ENCODE measurements around the gene ITIH3. TPM values are rescaled to one million over a fixed set of nuclear protein-coding genes. Genes with fewer than 3 reads are reported as not detected.

ITIH3 gene
- total RNA-seq, 1 experiment from 2014 or later = 0.26 TPM

DNA sequence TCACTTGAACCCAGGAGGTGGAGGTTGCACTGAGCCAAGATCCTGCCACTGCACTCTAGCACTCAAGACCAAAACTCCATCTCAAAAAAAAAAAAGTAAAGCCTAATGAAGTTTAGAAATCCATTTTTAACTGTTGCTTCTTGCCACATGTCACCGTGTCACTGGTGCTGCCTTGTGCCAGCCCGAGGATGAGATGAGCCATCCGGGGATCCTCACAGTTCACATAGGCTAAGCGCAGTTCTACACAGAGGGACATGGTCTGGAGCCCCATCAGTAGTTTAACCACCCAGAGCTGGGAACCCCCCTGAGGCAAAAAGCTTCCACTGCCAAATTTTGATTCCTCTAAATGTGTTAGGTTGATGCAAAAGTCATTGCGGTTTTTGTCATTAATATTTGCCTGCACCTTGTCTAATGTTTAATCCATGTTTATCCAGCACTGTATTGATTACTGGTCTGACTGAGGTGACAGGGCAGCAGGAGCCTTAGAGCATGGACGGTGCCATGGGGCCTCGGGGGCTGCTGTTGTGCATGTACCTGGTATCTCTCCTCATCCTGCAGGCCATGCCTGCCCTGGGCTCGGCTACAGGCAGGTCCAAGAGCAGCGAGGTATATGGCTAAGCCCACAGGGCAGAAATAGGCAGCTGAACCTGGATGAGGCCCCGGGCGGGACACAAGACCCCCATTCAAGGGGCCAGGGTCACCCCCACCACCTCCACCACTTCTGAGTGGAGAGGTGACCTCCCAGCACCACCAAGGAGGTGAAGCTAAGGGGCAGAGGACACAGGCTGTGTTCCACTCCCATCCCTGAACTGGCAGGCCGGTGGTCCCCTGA lies 17.3 kb upstream of the ITIH3 start, which contains the start of gene ITIH1:
Gene ITIH1 (plus strand): TSS at position 473 of the 832 bp plus-strand sequence. CDS start 17 bp downstream, at position 490.
- no peak for DNase-seq (ENCODE audit: low read depth, low spot score)
- in situ Hi-C loops (cut with HindIII; ENCODE audit: low pct_unique_long_range_greater_than_20kb, low sequenced_read_pairs) = no loop called here

DNA sequence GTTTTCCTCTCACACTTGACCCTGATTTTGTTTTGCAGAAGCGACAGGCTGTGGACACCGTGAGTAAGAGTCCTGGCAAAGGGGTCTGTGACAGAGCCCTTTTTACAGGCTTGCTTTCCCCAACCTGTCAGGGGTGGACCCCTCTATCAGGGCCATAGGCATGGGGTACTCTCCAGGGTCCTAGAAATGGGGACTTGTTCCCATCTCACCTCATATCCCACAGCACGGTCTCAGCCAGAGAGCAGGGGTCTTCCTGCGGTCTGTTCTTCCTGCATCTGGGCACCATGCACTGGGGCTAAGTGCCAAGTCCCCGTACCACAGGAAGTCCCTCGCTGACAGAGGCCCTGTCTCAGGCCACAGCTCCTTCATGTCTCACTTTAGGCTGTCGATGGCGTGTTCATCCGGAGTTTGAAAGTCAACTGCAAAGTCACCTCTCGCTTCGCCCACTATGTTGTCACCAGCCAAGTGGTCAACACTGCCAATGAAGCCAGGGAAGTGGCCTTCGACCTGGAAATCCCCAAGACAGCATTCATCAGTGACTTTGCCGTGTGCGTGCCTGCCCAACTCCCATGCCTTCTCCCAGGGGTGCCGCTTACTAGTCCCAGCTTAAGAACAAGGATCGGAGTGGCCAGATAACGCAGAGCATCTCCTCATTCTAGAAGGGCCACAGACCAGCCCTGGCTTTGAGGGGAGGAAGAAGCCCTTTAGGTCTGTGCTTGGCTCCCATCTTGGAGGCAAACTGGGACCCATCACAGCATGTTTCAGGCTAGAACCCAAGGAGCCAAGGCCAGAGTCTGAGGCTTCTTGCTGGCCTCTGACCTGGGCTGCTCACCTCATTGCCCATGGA lies 16.4 kb upstream of the ITIH3 start:
- in situ Hi-C loops (cut with HindIII; ENCODE audit: low pct_unique_long_range_greater_than_20kb, low sequenced_read_pairs) = no loop called here
- no peak for DNase-seq (ENCODE audit: low read depth, low spot score)

DNA sequence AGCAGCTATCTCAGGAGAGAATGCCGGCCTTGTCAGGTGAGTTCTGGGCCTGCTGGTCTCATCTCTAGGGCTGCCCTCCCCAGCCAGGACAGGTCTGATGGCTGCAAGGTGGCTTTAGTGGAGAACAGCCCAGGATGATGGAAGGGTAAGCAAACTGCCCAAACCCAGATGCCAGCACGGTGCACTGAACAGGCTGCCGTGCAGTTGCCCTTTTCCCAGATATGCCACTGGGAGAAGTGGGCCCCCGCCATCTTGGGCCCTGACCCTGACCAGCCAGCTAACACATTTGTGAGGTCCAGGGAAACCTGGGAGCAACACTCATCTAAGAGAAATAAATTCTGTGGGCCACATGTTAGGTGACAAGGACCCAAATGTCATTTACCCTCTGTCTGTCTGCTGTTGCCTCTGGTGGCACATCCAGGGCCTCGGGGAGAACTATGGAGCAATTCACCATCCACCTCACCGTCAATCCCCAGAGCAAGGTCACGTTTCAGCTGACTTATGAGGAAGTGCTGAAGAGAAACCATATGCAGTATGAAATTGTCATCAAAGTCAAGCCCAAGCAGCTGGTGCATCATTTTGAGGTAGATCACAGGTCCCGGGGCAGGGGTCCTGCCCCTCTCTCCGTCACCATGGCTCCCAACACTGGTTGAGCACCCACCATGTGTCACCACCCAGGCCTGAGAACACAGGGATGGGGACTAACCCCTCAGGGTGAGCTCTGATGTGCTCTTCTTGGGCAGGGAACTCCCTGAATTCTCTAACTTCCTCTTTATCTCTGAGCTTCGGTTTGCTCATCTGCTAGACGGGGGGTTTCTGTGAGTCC lies 15.4 kb upstream of the ITIH3 start:
- no peak for DNase-seq (ENCODE audit: low read depth, low spot score)
- in situ Hi-C loops (cut with HindIII; ENCODE audit: low pct_unique_long_range_greater_than_20kb, low sequenced_read_pairs) = no loop called here

DNA sequence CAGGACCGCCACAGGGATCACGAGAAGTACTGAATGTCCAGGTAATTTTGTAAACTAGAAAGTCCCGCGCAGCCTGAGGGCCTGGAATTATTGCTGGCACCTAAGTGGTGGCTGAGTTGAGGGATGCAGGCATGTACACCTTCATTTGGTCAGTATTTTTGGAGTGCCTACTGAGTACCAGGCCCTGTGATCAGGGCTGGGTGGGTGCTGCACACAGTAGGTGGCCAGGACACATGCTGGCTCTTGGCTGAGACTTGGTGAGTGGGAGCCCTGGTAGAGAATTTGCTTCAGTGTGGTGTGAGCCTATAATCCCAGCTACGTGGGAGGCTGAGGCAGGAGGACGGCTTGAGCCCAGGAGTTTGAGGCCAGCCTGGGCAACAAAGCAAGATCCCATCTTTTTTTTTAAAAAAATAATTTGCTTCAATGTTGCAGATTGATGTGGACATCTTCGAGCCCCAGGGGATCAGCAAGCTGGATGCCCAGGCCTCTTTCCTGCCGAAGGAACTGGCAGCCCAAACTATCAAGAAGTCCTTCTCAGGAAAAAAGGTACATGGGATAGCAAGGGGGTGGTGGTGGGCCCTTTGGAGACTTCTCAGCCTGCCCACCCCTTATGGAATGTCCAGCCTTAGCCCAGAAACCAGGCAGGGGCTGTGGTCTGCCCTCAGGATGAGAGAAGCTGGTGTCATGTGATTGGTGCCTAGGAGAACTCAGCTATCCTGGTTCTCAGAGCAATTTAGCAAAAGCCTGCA lies 14.6 kb upstream of the ITIH3 start:
- no peak for DNase-seq (ENCODE audit: low read depth, low spot score)

DNA sequence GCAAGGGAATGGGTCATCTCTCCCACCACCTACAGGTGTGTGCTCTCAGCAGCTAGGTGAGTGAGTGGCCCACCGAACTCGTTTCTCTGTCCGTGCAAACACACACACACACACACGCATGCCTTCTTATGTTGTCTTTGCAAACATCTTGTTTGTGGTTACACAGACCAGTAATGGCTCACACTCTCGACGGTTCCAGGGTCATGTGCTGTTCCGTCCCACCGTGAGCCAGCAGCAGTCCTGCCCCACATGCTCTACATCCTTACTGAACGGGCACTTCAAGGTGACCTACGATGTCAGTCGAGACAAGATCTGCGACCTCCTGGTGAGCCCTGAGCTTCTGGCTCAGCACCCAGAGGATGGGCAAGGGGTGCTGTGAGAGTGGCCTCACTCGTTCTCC lies 12.9 kb upstream of the ITIH3 start:
- in situ Hi-C loops (cut with HindIII; ENCODE audit: low pct_unique_long_range_greater_than_20kb, low sequenced_read_pairs) = no loop called here
- DNase-seq (ENCODE audit: low read depth, low spot score) = no peak

More for the DNA sequence above, 14.6 kb upstream of the ITIH3 start:
- in situ Hi-C loops (cut with HindIII; ENCODE audit: low pct_unique_long_range_greater_than_20kb, low sequenced_read_pairs) = no loop called here

DNA sequence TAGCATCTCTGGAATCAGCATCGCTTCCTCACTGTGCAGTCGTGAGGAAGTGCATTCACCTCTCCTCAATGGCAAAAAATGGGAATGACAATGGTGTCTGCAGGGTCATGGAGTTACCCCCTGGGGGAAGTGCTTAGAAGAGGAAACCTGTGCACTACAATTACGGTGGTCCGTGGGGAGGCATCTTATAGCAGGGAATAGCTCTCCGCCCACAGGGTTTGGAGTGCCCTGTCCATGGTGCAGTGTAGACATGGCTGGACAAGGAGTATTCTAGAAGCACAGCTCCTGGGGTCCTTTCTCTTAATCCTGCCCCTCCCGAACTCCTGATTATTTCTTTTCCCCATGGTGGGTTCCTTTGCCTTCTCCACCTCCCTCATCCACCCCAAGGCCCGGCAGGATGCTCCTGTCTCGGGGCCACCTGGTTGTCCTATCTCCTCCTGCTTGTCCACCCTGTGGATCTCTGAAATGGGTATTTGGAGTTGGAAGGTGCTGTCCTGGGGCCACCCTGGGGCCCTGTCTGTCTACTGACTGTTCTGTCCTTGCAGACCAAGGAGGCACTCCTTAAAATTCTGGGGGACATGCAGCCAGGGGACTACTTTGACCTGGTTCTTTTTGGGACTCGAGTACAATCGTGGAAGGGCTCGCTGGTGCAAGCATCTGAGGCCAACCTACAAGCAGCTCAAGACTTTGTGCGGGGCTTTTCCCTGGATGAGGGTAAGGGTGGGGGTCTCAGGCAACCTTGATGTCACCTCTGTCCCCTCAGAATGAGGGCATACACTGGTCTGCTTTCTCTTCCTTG lies 12.0 kb upstream of the ITIH3 start:
- in situ Hi-C loops (cut with HindIII; ENCODE audit: low pct_unique_long_range_greater_than_20kb, low sequenced_read_pairs) = no loop called here
- no peak for DNase-seq (ENCODE audit: low read depth, low spot score)

DNA sequence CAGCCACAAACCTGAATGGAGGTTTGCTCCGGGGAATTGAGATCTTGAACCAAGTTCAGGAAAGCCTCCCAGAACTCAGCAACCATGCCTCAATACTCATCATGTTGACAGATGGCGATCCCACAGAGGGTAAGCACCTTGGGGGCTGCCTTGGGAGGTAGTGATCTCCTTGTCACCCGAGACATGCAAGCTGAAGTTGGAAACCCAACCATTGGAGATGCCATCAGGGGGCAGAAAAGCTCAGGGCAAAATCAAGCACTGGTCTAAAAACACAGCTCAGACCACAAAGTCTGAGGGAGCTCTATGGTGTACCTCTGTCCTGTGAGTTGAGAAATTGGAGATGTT lies 11.4 kb upstream of the ITIH3 start:
- DNase-seq (ENCODE audit: low read depth, low spot score) = no peak
- in situ Hi-C loops (cut with HindIII; ENCODE audit: low pct_unique_long_range_greater_than_20kb, low sequenced_read_pairs) = no loop called here

DNA sequence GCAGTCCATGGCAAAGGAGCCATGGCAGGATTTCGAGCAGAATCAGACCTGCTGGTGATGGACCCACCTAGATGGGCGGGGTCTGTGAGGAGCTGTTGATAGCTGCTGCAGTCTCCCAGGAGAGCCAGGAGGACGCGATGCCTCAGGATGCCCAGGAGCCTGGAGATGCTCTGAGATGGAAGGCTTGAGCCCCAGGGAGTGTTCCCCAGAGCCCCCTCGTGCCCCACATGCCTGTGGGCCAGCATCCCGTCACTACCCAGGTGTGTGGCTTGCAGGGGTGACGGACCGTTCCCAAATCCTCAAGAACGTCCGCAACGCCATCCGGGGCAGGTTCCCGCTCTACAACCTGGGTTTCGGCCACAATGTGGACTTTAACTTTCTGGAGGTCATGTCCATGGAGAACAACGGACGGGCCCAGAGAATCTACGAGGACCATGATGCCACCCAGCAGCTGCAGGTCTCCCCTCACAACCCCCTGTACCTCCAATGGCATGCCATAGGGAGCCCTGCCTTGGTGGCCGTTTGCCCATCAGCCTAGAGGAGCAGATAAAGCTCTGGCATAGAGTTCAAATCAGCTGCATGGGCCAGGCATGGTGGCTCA lies 10.5 kb upstream of the ITIH3 start:
- no peak for DNase-seq (ENCODE audit: low read depth, low spot score)
- in situ Hi-C loops (cut with HindIII; ENCODE audit: low pct_unique_long_range_greater_than_20kb, low sequenced_read_pairs) = no loop called here

DNA sequence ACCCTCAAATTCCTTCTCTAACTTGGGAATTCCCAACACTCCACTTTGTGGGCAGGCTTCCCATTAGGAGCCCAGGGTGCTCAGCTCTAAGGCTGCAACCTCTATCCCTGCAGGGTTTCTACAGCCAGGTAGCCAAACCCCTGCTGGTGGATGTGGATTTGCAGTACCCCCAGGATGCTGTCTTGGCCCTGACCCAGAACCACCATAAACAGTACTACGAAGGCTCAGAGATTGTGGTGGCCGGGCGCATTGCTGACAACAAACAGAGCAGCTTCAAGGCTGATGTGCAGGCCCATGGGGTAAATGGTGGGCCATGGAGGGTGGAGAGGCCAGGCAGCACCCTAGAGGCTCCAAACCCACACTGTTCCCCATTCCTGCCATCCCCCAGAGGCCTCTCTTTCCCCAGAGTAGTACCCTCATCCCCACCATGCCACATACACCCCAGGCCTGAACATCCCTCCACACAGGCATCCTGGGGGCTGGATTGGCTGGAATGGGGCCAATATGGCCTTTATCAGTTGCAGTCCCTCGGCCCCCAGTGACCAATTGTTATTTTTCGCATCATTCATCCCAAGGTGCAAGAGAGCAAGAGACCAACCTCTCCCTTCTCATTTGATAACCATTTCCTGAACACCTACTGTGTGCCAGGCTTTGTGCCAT lies 9.5 kb upstream of the ITIH3 start:
- no peak for DNase-seq (ENCODE audit: low read depth, low spot score)
- in situ Hi-C loops (cut with HindIII; ENCODE audit: low pct_unique_long_range_greater_than_20kb, low sequenced_read_pairs) = no loop called here

DNA sequence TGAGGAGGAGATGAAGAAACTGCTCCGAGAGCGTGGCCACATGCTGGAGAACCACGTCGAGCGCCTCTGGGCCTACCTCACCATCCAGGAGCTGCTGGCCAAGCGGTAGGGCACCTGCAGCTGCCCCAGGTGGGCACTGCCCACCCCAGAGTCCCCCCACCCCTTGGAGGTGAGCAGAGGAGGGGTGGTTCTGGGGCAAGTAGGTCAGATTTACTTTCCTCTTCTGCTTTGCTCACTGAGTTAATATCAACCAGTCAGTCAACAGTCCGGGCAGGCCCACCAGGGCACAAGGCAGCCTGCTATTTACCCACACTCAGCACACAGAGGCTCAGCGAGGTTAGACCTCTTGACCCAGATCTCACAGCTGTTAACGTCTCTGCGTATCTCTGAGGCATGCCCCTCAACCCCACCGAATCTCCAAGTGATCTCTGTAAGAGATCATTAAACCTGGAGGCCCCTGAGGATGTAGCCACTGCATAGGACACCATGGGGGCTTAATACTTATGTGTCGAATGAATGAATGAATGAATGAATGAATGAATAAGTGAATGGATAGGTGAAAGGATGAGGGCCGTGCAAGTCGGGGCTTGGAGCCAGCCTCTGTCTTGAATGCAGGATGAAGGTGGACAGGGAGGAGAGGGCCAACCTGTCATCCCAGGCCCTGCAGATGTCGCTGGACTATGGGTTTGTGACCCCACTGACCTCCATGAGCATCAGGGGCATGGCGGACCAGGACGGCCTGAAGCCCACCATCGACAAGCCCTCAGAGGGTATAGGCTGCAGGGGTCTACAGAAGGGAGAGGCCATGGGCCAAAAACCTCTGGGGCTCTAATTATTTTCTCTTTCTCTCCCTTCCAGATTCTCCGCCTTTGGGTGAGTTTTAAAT lies 8.0 kb upstream of the ITIH3 start:
- in situ Hi-C loops (cut with HindIII; ENCODE audit: low pct_unique_long_range_greater_than_20kb, low sequenced_read_pairs) = no loop called here
- DNase-seq (ENCODE audit: low read depth, low spot score) = no peak

DNA sequence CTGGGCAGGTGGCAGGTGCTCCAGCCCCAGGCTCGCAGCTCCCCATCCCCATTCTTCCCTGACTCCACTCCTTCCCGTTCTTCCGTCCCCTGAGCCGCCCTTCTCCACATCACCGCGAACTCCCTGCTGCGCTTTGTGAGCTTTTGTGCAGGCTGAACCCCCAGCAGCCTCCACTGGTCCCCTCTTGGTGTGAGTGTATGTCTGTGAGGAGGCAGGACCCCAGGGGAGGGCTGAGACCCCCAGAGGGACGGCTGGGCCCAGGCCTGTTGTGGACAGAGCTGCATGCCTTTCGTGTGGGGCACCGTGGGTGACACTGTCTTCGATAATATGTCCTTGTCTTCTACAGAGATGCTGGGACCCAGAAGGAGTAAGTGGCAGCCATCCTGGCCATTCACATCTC lies 7.3 kb upstream of the ITIH3 start:
- DNase-seq (ENCODE audit: low read depth, low spot score) = no peak
- in situ Hi-C loops (cut with HindIII; ENCODE audit: low pct_unique_long_range_greater_than_20kb, low sequenced_read_pairs) = no loop called here

DNA sequence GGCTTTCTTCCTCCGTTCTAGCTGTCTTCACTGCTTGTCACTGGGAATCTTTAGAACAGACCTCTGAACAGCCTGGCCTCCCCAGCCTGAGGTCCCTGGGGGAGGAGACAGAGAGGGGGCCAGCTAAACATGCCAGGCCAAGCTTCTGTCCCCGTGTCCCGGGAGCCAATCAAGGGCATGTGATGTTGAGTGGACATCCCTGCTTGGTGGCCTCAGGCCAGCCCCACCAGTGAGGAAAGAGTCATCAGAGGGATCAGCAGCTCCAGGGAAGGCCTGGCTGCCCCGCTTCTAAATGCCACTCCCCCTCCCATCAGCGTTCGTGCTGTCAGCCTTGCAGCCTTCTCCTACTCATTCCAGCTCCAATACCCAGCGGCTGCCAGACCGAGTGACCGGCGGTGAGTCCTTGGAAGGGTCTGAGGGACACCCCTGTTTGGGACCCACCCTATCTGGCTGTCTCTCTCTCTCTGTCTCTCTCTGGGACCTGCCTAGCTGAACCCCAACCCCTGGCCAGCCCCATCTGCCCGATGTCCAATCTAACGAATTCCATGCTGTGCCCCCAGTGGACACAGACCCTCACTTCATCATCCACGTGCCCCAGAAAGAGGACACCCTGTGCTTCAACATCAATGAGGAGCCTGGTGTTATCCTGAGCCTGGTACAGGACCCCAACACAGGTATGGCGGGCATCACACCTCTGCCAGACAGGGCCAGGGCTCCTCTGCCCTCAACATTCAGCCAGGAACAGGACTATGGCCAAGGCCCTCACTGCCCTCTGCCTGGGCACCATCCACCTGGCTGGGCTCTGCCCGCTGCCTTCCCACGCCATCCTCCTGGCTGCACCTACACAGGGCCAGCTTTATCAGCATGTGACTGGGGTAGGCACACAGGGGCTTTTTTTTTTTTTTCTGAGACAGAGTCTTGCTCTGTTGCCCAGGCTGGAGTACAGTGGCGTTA lies 6.6 kb upstream of the ITIH3 start:
- no peak for DNase-seq (ENCODE audit: low read depth, low spot score)
- in situ Hi-C loops (cut with HindIII; ENCODE audit: low pct_unique_long_range_greater_than_20kb, low sequenced_read_pairs) = no loop called here

DNA sequence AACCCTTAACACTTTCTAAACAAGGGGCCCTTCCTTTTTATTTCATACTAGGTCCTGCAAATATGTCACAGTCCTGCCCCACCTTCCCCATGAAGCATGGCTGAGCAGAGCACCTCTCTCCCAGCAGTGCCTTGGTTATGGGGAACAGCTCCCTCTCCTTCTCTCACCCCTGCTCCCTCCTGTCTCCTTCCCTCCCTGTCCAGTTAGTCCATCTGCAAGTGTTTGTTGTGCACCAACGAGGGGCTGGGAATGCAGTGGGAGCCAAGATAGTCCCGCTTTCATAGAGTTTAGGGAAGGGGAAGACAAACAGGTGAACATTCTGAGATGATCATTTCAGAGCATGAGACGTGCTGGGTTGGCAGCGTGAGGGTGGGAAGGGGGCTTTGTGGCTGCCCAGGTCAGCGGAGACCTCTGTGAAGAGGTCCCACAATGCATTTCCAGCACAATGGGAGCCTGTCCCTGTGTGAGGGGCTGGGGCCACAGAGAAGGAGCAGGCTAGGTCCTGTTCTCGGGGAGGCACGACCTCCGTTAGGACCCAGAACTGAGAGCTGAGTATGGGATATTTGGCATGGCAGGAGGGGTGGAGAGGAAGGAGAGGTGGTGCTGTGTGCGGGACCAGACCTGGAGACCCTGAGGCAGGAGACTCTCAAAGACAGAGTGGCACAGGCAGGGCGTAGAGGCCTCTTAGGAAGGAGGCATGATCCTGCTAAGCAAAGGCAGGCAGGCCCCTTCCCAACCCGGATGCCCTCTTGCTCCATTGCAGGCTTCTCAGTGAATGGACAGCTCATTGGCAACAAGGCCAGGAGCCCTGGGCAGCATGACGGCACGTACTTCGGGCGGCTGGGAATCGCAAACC lies 5.5 kb upstream of the ITIH3 start:
- no peak for DNase-seq (ENCODE audit: low read depth, low spot score)
- in situ Hi-C loops (cut with HindIII; ENCODE audit: low pct_unique_long_range_greater_than_20kb, low sequenced_read_pairs) = no loop called here
